Thymus (tissue), 11 donors: Measurements from ENCODE around the gene PFKFB4. TPM values are rescaled to one million over a fixed set of nuclear protein-coding genes. Genes with fewer than 3 reads are reported as not detected.

ENCODE experiments used
- DNase-seq, 9 donors: peaks; one replicate each; pipeline ENCODE4 v3.0.0-alpha.2; 2013; ENCODE audit warnings: low spot score in 9 of 9, low read depth in 6 of 9, missing footprints in 1 of 9
- H3K27ac ChIP-seq, 2 donors: one replicate each; pipeline ENCODE4 v1.5.1; 2013; ENCODE audit warnings: control low read depth in 1 of 2, low read depth in 1 of 2, low read length in 1 of 2, mild to moderate bottlenecking in 1 of 2, moderate library complexity in 1 of 2
- H3K27me3 ChIP-seq, 2 donors: one replicate each; pipeline ENCODE4 v1.5.1; 2013; ENCODE audit warnings: low read length in 1 of 2; ENCODE audit not compliant: control insufficient read depth in 2 of 2, insufficient read depth in 1 of 2
- H3K36me3 ChIP-seq, 2 donors: one replicate each; pipeline ENCODE4 v1.5.1; 2013; ENCODE audit warnings: low read length in 1 of 2, mild to moderate bottlenecking in 1 of 2, moderate library complexity in 1 of 2; ENCODE audit not compliant: control insufficient read depth in 2 of 2, insufficient read depth in 2 of 2
- H3K4me1 ChIP-seq, 2 donors: one replicate each; pipeline ENCODE4 v1.5.1; 2013; ENCODE audit warnings: low read length in 2 of 2; ENCODE audit not compliant: control insufficient read depth in 2 of 2, insufficient read depth in 2 of 2
- H3K4me3 ChIP-seq, 2 donors: one replicate each; pipeline ENCODE4 v1.5.1; 2013; ENCODE audit warnings: low read length in 2 of 2, control low read depth in 1 of 2, mild to moderate bottlenecking in 1 of 2
- H3K9me3 ChIP-seq, 2 donors: one replicate each; pipeline ENCODE4 v1.5.1; 2013; ENCODE audit warnings: low read length in 1 of 2, mild to moderate bottlenecking in 1 of 2; ENCODE audit not compliant: control insufficient read depth in 2 of 2, insufficient read depth in 1 of 2
- WGBS: extraction: QIAGEN DNeasy Blood & Tissue Kit; methylation state at CpG from one replicate; pipeline ENCODE4 v1.1.7; 2013; 5-methylcytosine and 5-hydroxymethylcytosine counted together
- polyA plus RNA-seq: library from polyadenylated mRNA; stranded (reverse); fragments of 200-250 nt; gene quantifications from one replicate; pipeline ENCODE4 v1.2.3, GENCODE V29; 2013
- total RNA-seq: library from RNA; stranded (reverse); fragments of 120-200 nt; gene quantifications from one replicate; pipeline ENCODE4 v1.2.4, GENCODE V29; 2013
- donor health status: healthy.

Gene PFKFB4
- total and polyA plus RNA-seq, 2 donors = 3.5 to 6.1 TPM

- Histone ChIP-seq H3K4me3 (no peak overlapping the region), H3K9me3 (no peaks in the 10 kb centered on the region), H3K36me3 (no peaks in the 10 kb centered on the region), H3K27ac (no peak overlapping the region), H3K27me3 (no peaks in the 10 kb centered on the region), H3K4me1 (peaks cover 0 to 26% of the 10 kb centered on the region in 2 donors)
- no peak for DNase-seq
- WGBS = 93% methylated on average over 8 of the region's 8 CpGs
These were observed 40.0 kb downstream of the PFKFB4 start for GRCh38 chr3:48516571-48516970.

- Histone ChIP-seq H3K4me3 (no peak overlapping the region), H3K36me3 (no peaks in the 10 kb centered on the region), H3K27ac (no peak overlapping the region), H3K9me3 (no peaks in the 10 kb centered on the region), H3K4me1 (peaks cover 0 to 26% of the 10 kb centered on the region in 2 donors), H3K27me3 (peaks cover 0 to 7% of the 10 kb centered on the region in 2 donors)
- DNase-seq = peak in 7 of 9 donors; percentile 13 to 78 (median 36)
- 52% methylated on average over 8 of the region's 8 CpGs for WGBS
These were observed 42.0 kb downstream of the PFKFB4 start for GRCh38 chr3:48514431-48515227.

- Histone ChIP-seq H3K36me3 (no peaks in the 10 kb centered on the region), H3K4me1 (peaks cover 4 to 32% of the 10 kb centered on the region in 2 donors), H3K9me3 (no peaks in the 10 kb centered on the region), H3K27ac (no peak overlapping the region), H3K4me3 (no peak overlapping the region), H3K27me3 (peaks cover 0 to 12% of the 10 kb centered on the region in 2 donors)
- no peak for DNase-seq
- WGBS = 96% methylated on average over 4 of the region's 4 CpGs
These were observed 45.1 kb downstream of the PFKFB4 start for GRCh38 chr3:48511551-48511950.

- peaks cover 0 to 3% of the 10 kb centered on the region in 2 donors for H3K9me3 ChIP-seq
- H3K4me1 ChIP-seq = peaks cover 4 to 32% of the 10 kb centered on the region in 2 donors
- H3K36me3 ChIP-seq = no peaks in the 10 kb centered on the region
- DNase-seq = peak; percentile 24 to 83 (median 57)
- H3K27ac ChIP-seq = peak overlapping the region in 1 of 2 donors; percentile 43
- H3K4me3 ChIP-seq = no peak overlapping the region
- H3K27me3 ChIP-seq = peaks cover 30 to 50% of the 10 kb centered on the region in 2 donors
- WGBS = 30% methylated on average over 10 of the region's 10 CpGs
These were observed 49.1 kb downstream of the PFKFB4 start for GRCh38 chr3:48507256-48508061.

GRCh38 chr3:48505968-48506504, 50.6 kb downstream of the PFKFB4 start:
- peaks cover 4 to 32% of the 10 kb centered on the region in 2 donors for H3K4me1 ChIP-seq
- 95% methylated on average over 6 of the region's 6 CpGs for WGBS

GRCh38 chr3:48505146-48505545, 51.5 kb downstream of the PFKFB4 start:
- no peak overlapping the region for H3K4me3 ChIP-seq
- H3K27ac ChIP-seq = no peak overlapping the region
- no peak for DNase-seq
- WGBS = 96% methylated on average over 2 of the region's 2 CpGs
- peaks cover 4 to 32% of the 10 kb centered on the region in 2 donors for H3K4me1 ChIP-seq
- no peaks in the 10 kb centered on the region for H3K36me3 ChIP-seq
- H3K27me3 ChIP-seq = peaks cover 30 to 55% of the 10 kb centered on the region in 2 donors
- peaks cover 0 to 3% of the 10 kb centered on the region in 2 donors for H3K9me3 ChIP-seq

More at GRCh38 chr3:48505968-48506504, 50.6 kb downstream of the PFKFB4 start:
- Histone ChIP-seq H3K9me3 (peaks cover 0 to 3% of the 10 kb centered on the region in 2 donors), H3K27me3 (peaks cover 30 to 58% of the 10 kb centered on the region in 2 donors), H3K4me3 (no peak overlapping the region), H3K27ac (no peak overlapping the region), H3K36me3 (no peaks in the 10 kb centered on the region)
- no peak for DNase-seq

GRCh38 chr3:48504051-48504946, 52.3 kb downstream of the PFKFB4 start, which contains the start of gene SHISA5:
Gene SHISA5 (minus strand): TSS chr3:48504174. CDS start chr3:48504094, 80 bp downstream.
- peaks cover 4 to 32% of the 10 kb centered on the region in 2 donors for H3K4me1 ChIP-seq
- H3K9me3 ChIP-seq = peaks cover 0 to 3% of the 10 kb centered on the region in 2 donors
- 7% methylated on average over 63 of the region's 66 CpGs for WGBS
- peak in 1 of 9 donors; percentile 19 for DNase-seq
- H3K36me3 ChIP-seq = no peaks in the 10 kb centered on the region
- H3K27ac ChIP-seq = peak within 1 kb of the TSS; percentile 53 to 80
- peak within 1 kb of the TSS; percentile 37 to 52 for H3K4me3 ChIP-seq
- H3K27me3 ChIP-seq = peaks cover 30 to 55% of the 10 kb centered on the region in 2 donors

- no peak for DNase-seq
- H3K27me3 ChIP-seq = peaks cover 30 to 55% of the 10 kb centered on the region in 2 donors
- peak overlapping the region; percentile 53 to 80 for H3K27ac ChIP-seq
- peak overlapping the region; percentile 33 to 52 for H3K4me3 ChIP-seq
- peaks cover 0 to 4% of the 10 kb centered on the region in 2 donors for H3K9me3 ChIP-seq
- no peaks in the 10 kb centered on the region for H3K36me3 ChIP-seq
- H3K4me1 ChIP-seq = peaks cover 4 to 32% of the 10 kb centered on the region in 2 donors
- WGBS = 16% methylated on average over 26 of the region's 26 CpGs
These were observed 53.1 kb downstream of the PFKFB4 start for GRCh38 chr3:48503401-48504050.
